CD4-positive, alpha-beta T cell treated with Interleukin-6 for 4 hours (primary cell): Measurements from ENCODE around the gene NCOA7.

ENCODE experiments used
- DNase-seq: peaks from one replicate; pipeline ENCODE4 v3.0.0-alpha.2; 2020; ENCODE audit warnings: mixed read lengths

The NCOA7 gene

DNA sequence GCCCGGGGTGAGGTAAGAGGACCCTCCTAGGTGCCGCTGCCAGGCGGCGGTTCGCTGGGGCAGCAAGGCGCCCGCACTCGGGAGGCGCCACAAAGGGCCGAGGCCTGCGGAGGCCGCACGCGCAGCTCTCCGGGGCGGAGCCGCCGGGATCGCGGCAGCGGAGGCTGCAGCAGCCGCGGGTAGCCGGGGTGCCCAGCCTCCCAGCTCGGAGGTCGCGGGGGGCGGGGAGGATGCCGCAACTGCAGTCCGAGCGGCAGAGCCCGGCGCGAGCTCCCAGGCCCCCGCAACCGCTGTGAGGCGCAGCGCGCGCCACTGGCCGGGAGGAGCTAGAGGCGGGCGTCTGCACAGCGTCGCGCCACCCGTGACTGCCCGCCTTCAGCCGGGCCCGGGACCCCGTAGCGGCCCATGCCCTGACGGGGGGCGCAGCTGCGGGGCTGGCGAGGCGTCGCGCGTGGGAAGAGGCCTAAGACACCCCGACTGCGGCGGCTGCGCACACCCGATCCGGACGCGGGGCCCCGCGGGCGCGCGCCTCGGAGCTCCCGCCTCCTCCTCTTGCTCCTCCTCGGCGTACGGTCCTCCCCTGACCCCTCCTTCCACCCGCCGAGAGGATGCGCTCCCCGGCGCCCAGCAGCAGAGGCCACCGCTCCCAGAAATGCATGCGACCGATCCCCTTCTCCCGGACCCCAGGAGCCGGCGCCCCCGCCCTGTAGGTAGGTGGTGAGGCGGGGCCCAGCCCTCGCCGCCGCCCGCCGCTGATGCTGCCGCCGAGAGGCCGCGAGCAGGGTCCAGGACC, at the start of gene NCOA7:
TSS of gene NCOA7 (plus strand) at position 603 of the 793 bp plus-strand sequence. CDS start 24,395 bp downstream, outside the sequence.
- peak; percentile 85 for DNase-seq

- DNase-seq, result no peak
These were observed 49.4 kb upstream of the NCOA7 start for GRCh38 chr6:125741336-125741735.

DNA sequence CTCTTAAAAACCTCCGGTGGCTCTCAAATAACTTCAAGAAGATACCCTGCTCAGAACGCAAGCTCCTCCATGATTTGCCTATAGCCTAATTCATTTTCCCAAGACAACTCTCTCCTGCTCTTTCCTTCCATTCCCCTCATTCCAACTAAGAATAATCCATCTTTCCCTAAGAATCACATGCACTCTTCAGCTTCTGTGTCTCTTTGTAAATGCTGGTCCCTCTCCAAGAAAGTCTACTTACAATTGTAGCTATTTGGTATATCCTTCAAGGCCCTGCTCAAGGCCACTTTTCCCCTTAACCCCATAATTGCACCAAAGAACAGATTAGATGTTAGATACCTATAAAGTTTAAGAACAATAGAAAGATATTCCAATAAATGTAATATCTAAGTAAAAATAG, 48.7 kb upstream of the NCOA7 start:
- DNase-seq, result no peak

DNA sequence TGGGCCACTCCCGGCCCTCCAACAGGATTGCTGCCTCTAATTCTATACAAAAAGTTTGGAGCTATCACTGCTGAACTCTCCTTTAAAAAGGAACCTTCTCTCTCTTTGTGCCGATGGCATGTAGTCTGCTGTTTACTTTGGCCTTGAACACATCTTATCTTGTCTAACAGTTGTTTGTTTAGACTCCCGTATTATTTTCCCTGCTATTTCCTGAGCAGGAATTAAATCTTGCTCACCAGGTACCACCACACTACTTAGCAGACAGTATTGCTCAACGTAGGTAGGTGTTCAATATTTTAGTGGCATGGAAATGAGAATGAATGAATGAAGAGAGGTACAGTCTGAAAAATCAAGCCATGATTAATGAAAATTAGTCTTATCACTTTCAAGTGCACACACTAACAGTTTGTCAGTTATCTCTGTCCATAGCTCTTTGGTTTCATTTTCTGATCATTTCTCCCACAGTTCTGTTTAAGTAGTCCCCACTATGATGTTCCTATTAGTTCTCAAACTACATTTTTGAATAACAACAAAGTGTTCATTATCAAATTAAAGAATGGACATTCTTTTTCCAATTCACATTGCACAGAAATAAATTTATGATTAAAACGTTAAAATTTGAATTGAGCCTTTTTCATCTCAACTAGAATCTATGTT, 48.2 kb upstream of the NCOA7 start:
- DNase-seq, result no peak

DNA sequence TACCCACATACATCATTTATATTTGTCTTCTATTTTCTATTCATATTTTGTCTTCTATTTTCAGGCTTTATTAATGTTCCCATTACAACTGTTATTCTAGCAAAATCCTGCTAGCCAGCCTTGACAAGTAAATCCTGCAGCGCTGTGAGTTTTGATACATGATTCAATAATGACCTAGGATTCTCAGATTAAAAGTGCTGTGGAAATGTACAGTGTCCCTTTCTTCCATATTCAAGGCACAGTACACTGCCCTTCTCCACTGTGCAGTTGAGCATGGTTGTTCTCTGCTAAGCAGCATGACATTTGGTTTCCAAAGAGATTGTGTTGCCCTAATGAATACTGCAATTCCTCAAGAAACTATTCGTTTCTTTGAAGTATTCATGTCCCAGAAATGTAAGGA, 47.2 kb upstream of the NCOA7 start:
- DNase-seq, result no peak

- no peak for DNase-seq
These were observed 45.3 kb upstream of the NCOA7 start for GRCh38 chr6:125745281-125746018.

DNA sequence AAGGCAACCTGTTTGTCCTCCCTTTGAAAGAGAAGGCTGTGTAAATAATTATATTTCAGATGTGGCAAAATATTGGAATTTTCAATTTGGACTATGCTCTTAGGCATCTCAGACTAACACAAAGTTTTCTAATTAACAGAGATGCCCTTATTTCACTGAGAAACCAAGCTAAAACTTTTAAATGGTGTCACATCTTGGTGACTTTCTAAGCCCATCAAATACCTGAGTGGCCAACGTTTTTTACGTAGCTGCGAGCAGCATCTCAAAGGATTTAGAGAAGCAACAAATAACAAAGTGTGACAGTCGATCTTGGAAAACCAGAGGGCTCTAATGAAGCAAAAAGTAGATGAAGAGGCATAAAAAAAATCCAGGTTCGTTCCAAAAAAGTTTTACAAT, 44.7 kb upstream of the NCOA7 start:
- no peak for DNase-seq

DNA sequence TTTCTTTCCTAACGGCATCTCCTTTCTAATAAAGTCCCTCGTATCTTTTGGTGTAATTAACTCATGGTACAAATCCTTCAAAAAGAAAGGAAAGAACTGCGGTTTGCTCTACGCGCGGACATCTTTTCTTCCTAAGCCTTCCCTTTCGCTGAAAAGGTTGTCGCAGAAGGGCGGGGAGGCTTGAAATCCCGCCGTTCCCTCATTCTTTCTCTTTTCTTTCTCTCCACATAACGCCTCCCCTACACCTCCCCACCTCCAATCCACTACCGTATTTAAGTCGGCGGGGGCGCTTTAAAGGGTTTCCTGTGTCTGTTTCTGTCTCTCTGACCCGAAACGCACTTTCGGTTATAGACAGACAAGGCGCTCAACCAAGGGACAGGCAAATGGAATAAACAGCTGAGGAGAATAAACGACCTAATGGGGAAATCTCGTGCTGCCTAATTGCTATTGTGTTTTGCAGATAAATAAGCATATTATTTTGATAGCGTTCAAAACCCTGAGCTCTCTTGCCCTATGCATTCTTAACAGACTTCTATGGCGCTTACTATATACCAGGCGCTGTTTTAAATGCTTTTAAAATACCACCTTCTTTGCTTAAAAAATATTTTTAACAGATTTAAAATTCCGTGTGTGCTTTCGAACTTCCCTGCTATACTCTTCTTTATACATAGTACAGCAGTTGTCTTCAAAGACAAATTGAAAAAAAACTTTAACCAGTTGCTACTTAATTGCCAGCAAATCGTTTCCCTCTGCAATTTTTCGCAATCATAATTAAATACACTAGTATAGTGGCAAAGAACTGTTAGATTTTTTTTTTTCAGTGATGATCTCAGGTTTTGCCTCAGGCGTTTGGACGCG, 43.8 kb upstream of the NCOA7 start:
- DNase-seq, result peak; percentile 76

- DNase-seq, result peak; percentile 35
These were observed 43.0 kb upstream of the NCOA7 start for GRCh38 chr6:125747589-125748405.

DNA sequence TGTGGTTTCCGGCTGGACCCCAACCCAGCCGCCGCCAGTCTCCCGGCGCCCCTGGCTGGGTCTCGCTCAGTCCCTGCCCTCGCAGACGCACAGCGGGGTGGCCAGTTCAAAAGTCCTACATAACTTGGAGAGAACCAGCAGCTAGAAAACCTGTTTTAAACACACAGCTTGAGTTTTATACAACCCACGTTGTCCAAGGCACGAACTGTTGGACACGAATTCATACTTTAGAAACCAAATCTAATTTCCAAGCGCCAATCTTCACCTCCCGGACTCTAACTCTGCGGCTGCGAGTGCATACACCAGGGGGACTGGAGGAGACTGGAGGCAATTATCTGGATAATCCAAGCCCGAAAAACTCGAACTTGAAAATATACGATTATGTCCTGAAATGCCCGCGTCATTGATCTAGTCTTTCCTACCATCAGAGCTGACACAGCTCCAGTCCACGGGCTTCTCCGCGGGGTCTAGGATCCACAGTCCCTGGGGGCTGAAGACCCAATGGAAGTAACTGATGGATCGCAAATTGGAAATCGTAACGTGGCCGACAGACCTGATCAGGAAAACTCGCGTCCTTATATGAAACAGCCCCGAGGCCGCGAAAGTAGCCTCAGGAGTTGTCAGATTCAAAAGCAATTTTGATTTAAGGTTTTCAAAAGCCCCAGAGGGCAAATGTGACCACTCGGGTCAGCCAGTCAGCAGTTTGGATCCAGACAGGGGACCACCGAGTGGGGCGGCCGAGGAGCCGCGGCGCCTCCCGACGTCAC, 42.2 kb upstream of the NCOA7 start:
- no peak for DNase-seq

DNA sequence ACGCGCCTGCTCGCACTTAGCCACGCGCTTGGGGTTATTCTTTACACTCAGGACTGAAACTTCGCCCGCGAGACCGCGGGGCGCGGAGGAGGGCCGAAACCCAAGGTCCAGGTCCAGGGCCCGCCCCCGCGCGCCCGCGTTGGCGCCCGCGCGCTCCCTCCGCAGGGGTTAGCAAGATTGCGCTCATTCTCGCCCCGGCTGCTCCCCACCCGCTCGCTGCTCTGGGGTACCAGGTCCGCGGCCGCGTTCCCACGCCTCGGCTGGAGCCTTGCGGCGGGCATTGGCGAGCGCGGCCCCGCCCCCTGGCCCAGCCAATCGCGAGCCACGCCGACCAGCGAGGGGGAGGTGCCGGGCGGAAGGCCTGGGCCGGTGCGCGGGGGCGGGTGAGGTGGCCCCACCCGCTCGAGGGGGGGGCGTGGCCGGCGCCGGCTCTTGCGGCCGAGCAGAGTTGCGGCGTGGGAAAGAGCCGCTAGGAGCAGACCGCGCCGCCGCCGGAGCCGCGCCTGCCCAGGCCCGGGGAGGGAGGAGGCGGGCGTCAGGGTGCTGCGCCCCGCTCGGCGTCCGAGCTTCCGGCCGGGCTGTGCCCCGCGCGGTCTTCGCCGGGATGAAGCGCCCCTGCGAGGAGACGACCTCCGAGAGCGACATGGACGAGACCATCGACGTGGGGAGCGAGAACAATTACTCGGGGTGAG, 41.4 kb upstream of the NCOA7 start, which contains the start of gene HEY2:
TSS of gene HEY2 (plus strand) at position 460 of the 692 bp plus-strand sequence. CDS start at position 605, 145 bp downstream.
- peak; percentile 89 for DNase-seq

DNA sequence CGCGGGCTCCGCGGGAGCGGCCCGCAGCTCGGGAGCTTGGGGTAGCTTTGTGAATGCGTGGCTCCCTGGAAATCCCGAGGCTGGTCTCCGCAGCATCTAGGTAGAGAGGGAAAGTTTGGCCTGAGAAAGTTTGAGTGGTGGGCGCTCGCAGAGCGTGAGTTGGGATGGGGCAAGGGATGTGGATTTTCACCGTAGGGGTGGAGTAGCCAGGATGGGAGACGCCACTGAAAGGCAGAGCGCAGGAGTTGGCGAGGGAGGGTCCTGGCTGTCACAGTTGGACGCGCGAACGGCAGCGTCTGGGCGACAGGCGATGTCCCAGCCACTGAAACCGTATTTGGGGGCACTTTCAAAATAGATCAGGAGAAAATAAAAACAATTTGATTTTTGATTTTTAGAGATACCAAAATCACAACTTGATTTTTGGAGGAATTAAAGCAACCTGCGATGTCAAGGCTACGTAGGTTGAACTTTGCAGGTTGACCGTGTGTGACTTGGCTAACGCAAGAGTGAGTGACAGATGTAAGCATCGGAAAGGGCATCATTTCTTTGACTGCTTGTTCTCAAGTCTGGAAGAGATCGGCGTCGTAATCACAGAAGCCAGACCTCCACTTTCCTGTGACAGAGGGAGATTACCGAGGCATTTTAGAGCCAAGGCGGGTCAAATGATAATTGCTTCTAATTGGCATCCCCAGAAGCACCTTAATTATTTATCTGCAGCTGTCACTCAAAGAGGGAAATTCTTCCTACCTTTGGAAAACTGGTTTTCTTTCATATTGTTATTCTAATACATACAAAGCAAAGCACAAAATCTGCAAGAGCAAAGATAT, 40.7 kb upstream of the NCOA7 start:
- peak; percentile 12 for DNase-seq

- no peak for DNase-seq
These were observed 39.9 kb upstream of the NCOA7 start for GRCh38 chr6:125750692-125751333.

GRCh38 chr6:125751334-125751916, 39.3 kb upstream of the NCOA7 start:
- no peak for DNase-seq

DNA sequence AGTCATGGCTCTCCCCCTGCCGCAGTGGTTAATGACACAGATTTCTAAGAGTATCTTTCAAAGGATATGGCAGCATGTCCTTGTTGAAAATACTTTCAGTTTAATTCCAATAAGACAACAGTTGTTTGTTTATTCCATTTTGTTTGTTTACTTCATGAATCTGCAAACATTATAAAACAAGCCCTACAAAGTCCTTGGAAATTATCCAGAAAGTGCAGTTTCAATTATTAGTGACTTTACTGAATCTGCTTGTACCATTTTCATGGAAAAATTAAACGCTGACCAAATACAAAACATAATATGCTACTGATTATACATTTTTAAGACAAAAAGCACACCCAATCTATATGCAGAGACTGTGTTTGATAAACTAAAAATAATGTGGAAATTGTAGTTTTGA, 38.0 kb upstream of the NCOA7 start:
- DNase-seq, result no peak

- no peak for DNase-seq
These were observed 37.4 kb upstream of the NCOA7 start for GRCh38 chr6:125753218-125753936.

GRCh38 chr6:125753937-125754259, 36.9 kb upstream of the NCOA7 start:
- no peak for DNase-seq

GRCh38 chr6:125754566-125754965, 36.2 kb upstream of the NCOA7 start:
- no peak for DNase-seq
